Raji (cell line): ENCODE data around the gene TRIM75.

Experiments used
- POLR2A ChIP-seq: IDR thresholded peaks from 2 replicates; pipeline ENCODE4 v1.6.1; 2011; ENCODE audit warnings: low read depth, low read length, control low read depth; ENCODE audit not compliant: insufficient read depth

TRIM75 gene

DNA sequence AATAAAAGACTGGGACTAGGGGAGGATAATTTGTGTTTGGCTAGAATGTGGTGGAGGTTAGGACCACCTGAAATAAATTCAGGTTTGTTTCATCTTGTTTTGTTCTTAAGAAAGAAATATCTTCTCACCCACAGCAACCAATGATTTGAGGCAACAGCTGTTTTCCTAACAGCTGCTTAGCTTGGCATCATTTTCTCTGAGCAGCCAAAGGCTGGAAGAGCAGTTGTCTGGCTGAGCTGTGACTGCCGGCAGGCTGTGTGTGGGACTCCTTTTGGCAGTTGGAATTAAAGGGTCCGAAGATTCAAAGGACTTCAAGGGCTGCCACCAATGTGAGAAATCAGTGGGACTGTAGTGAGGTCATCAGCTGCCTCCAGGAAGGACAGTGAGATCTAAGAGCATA is 5.0 kb downstream of the TRIM75 start:
- no peak for TF ChIP-seq POLR2A

GRCh38 chr4:165059386-165059785 is 5.7 kb downstream of the TRIM75 start:
- no peak for TF ChIP-seq POLR2A

GRCh38 chr4:165060938-165061337 is 7.3 kb downstream of the TRIM75 start:
- TF ChIP-seq POLR2A = no peak

- TF ChIP-seq POLR2A = no peak
These were observed 16.9 kb downstream of the TRIM75 start for GRCh38 chr4:165070560-165070959.

GRCh38 chr4:165077034-165077578 is 23.4 kb downstream of the TRIM75 start:
- TF ChIP-seq POLR2A = no peak

DNA sequence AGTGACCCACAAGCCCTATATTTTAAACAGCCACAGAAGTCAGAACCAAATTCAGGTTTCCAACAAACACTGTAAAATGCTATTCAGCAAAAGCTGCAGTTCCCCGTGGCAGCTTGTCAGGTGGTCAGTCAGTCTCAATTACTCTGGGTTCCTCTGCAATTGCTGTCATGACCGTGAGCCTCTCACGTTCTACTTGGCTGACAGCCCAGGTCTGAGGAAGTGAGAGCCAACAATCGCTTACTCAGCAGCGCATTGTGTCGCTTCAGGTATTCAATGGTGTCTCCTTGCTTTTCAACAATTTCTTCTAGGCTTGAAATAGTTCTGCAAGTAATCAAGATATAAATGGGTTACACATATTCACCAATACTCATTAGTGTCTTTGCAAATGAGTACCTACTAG is 25.8 kb downstream of the TRIM75 start:
- no peak for TF ChIP-seq POLR2A

DNA sequence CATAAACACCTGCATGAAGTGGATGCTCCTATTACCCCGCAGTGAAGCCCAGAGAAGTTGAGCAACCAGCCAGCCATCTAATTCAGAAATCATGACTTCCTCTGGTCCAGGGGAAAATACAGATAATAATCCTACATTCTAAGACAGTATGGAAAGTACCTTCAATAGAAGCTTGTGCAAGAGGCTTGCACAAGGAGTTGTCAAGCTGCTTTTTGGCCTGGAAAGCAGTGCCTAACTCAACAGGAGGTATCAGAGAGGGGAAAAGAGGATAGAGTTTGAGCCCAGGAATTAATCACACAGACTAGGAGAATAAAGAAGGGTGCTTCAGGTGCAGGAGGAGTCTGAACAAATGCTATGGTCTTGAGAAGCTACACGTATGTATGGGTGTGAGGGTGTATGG is 32.3 kb downstream of the TRIM75 start:
- TF ChIP-seq POLR2A = no peak

DNA sequence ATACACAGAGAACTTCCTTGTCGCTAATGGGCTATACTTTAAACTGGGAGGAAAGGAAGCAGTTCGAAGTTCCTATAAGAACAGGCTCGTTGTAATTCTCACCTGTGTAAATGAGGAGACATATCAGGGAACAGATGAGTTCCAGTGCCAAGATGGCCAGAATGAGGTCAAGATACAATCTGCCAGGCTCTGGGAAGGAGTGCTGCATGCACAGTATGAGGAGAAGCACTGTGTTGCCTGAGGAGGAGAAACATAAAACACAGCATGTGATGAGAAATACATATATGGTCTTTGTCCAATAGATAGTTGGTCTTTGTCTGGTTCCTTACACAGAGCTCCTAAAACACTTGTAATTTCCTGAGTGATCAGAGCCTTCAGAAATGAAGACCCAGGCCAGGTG is 34.7 kb downstream of the TRIM75 start:
- TF ChIP-seq POLR2A = no peak

GRCh38 chr4:165094873-165095272 is 41.2 kb downstream of the TRIM75 start:
- TF ChIP-seq POLR2A = no peak

GRCh38 chr4:165095291-165095690 is 41.6 kb downstream of the TRIM75 start:
- TF ChIP-seq POLR2A = no peak

DNA sequence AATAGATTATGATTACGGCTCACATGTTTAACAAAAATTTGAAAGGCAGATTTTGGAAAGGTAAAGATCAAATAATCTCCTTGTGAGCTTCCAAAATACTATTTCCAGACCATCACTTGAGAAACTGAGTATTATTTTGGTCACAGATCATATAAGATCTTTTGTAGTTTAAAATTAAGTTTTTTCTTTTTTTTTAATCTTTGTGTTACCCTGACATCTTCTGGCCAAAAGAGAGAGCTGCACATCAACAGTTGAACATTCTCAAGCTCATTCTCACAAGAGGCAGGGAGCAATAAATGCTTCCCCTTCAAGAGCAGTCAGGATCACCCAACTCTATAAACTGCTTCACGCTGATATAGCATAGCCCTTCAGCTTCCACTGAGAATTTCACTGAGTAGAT is 43.1 kb downstream of the TRIM75 start:
- TF ChIP-seq POLR2A = no peak

DNA sequence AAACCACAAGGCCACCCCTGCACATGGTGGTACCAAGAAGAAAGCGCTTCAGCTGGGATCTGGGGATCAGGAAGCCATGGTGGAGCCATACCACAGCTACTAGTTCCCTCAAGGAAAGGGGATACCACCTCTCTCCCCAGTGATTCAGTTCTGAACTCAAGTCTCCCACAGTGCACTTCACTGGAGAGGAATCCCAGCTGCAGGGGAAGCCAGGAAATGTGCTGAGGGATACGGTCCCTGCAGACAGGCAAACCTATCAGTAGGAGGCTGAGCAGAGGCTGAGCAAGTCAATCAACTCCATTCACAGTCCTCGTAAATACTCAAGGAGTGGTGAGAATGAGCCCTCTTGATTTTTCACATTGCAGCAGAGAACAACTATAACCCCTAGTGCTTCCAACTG is 48.0 kb downstream of the TRIM75 start:
- TF ChIP-seq POLR2A = no peak

GRCh38 chr4:165106518-165106917 is 52.9 kb downstream of the TRIM75 start:
- TF ChIP-seq POLR2A = no peak
